ENCODE data around the gene XYLT1. TPM values are rescaled to one million over a fixed set of nuclear protein-coding genes. Genes with fewer than 3 reads are reported as not detected.

XYLT1 gene
- total RNA-seq, 1 experiment from 2014 or later: 12.5 TPM

DNA sequence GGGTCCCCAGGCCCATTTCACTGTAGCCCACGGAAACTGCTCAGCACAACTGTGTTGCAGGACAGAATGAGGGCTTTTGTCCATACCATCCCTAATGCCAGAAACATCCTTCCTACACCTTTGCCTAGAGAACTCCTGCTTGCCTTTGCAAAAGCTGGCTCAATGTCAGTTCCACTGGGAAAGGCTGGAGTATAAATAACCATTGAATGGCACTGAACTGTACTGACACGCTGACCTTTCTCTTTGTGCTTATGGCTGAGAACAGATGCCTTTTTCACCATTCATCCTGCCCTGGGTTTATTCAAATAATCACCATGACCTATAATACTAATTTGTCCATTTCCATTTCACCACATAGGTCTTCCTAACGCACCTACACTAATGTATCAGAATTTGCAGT, 300.3 kb downstream of the XYLT1 start:
- Histone ChIP-seq H3K4me3 (ENCODE audit: low read depth, low read length) (no peak overlapping the region), H3K36me3 (ENCODE audit: control insufficient read depth, insufficient read depth, low read length) (no peaks in the 10 kb centered on the region), H3K4me1 (no peaks in the 10 kb centered on the region; the same call in 1 of the 2 replicates), H3K9me3 (no peaks in the 10 kb centered on the region), H3K27me3 (replicated peaks; ENCODE audit: control insufficient read depth, insufficient read depth, low read length) (no peaks in the 10 kb centered on the region; the same call in 1 of the 2 replicates)
- Mint-ChIP-seq H3K4me1 (ENCODE audit: low read depth, unreplicated experiment) (no peaks in the 10 kb centered on the region), H3K4me3 (ENCODE audit: unreplicated experiment) (no peak overlapping the region), H3K27ac (ENCODE audit: unreplicated experiment) (no peak overlapping the region), H3K36me3 (ENCODE audit: insufficient read depth, unreplicated experiment) (no peaks in the 10 kb centered on the region), H3K27me3 (ENCODE audit: insufficient read depth, unreplicated experiment) (no peaks in the 10 kb centered on the region), H3K9me3 (ENCODE audit: unreplicated experiment) (no peaks in the 10 kb centered on the region)
- POLR2A ChIA-PET: no interaction called here
- BruUV-seq (replicated peaks): no TSS peak
- TF ChIP-seq, protein P1, sequence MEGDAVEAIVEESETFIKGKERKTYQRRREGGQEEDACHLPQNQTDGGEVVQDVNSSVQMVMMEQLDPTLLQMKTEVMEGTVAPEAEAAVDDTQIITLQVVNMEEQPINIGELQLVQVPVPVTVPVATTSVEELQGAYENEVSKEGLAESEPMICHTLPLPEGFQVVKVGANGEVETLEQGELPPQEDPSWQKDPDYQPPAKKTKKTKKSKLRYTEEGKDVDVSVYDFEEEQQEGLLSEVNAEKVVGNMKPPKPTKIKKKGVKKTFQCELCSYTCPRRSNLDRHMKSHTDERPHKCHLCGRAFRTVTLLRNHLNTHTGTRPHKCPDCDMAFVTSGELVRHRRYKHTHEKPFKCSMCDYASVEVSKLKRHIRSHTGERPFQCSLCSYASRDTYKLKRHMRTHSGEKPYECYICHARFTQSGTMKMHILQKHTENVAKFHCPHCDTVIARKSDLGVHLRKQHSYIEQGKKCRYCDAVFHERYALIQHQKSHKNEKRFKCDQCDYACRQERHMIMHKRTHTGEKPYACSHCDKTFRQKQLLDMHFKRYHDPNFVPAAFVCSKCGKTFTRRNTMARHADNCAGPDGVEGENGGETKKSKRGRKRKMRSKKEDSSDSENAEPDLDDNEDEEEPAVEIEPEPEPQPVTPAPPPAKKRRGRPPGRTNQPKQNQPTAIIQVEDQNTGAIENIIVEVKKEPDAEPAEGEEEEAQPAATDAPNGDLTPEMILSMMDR (IDR thresholded peaks at IDR 0.05; ENCODE audit: insufficient read depth in 1 of 2, low read depth in 1 of 2, low read length in 1 of 2, severe bottlenecking in 1 of 2, unreplicated experiment in 1 of 2): no peak
- intact Hi-C loops (cut with micrococcal nuclease; ENCODE audit: unreplicated experiment): no loop called here
- CTCF ChIA-PET: no interaction called here
- no peak for DNase-seq

DNA sequence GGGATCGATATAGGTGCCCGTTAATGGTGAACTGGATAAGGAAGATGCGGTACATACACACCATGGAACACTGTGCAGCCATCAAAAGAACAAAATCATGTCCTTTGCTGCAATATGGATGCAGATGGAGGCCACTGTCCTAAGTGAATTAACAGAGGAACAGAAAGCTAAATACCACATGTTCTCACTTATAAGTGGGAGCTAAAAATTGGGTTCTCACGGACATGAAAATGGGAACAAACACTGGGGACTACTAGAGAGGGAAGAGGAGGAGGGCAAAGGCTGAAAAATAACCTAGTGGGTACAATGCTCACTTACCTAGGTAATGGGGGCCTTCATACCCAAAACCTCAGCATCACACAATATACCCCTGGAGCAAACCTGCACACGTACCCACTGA, 302.6 kb downstream of the XYLT1 start:
- H3K27ac Mint-ChIP-seq (ENCODE audit: unreplicated experiment): no peak overlapping the region
- H3K4me1 ChIP-seq: no peaks in the 10 kb centered on the region
- no peak overlapping the region for H3K4me3 ChIP-seq (ENCODE audit: low read depth, low read length)
- TF ChIP-seq, protein P1 (IDR thresholded peaks at IDR 0.05; ENCODE audit: insufficient read depth in 1 of 2, low read depth in 1 of 2, low read length in 1 of 2, severe bottlenecking in 1 of 2, unreplicated experiment in 1 of 2): no peak
- no peaks in the 10 kb centered on the region for H3K36me3 Mint-ChIP-seq (ENCODE audit: insufficient read depth, unreplicated experiment)
- no peaks in the 10 kb centered on the region for H3K27me3 Mint-ChIP-seq (ENCODE audit: insufficient read depth, unreplicated experiment)
- ChIA-PET POLR2A (no interaction called here), CTCF (no interaction called here)
- BruUV-seq (replicated peaks): no TSS peak
- no peaks in the 10 kb centered on the region for H3K4me1 Mint-ChIP-seq (ENCODE audit: low read depth, unreplicated experiment)
- no peaks in the 10 kb centered on the region for H3K9me3 ChIP-seq
- no peaks in the 10 kb centered on the region for H3K36me3 ChIP-seq (ENCODE audit: control insufficient read depth, insufficient read depth, low read length)
- H3K9me3 Mint-ChIP-seq (ENCODE audit: unreplicated experiment): no peaks in the 10 kb centered on the region
- no peak for DNase-seq
- H3K4me3 Mint-ChIP-seq (ENCODE audit: unreplicated experiment): no peak overlapping the region
- H3K27me3 ChIP-seq (replicated peaks; ENCODE audit: control insufficient read depth, insufficient read depth, low read length): no peaks in the 10 kb centered on the region
- intact Hi-C loops (cut with micrococcal nuclease; ENCODE audit: unreplicated experiment): no loop called here

DNA sequence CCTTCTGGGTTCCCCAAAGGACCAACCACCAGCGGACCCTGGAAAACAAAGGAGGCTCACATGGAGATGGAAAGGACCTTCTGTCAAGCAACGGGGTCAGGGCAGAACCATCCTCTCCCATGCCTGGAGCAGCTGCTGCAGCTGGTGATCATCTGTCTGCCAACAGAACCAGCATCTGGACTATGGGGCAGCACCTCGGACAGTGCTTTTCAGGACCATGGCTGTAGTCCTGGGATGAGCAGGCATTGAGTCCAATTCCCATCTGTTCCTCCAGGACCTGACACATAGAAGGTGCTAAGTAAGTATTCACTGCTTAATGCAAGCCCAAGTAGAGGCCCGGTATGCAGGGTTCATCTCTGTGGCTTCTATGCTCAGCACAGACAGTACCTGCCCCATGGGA, 304.7 kb downstream of the XYLT1 start:
- H3K27ac Mint-ChIP-seq (ENCODE audit: unreplicated experiment): no peak overlapping the region
- no peaks in the 10 kb centered on the region for H3K27me3 ChIP-seq (replicated peaks; ENCODE audit: control insufficient read depth, insufficient read depth, low read length)
- no peaks in the 10 kb centered on the region for H3K36me3 ChIP-seq (ENCODE audit: control insufficient read depth, insufficient read depth, low read length)
- H3K9me3 ChIP-seq: no peaks in the 10 kb centered on the region
- ChIA-PET CTCF (no interaction called here), POLR2A (no interaction called here)
- H3K4me1 ChIP-seq: no peaks in the 10 kb centered on the region
- no peaks in the 10 kb centered on the region for H3K9me3 Mint-ChIP-seq (ENCODE audit: unreplicated experiment)
- TF ChIP-seq, protein P1 (IDR thresholded peaks at IDR 0.05; ENCODE audit: insufficient read depth in 1 of 2, low read depth in 1 of 2, low read length in 1 of 2, severe bottlenecking in 1 of 2, unreplicated experiment in 1 of 2): no peak
- H3K4me3 ChIP-seq (ENCODE audit: low read depth, low read length): no peak overlapping the region
- intact Hi-C loops (cut with micrococcal nuclease; ENCODE audit: unreplicated experiment): no loop called here
- H3K4me3 Mint-ChIP-seq (ENCODE audit: unreplicated experiment): no peak overlapping the region
- H3K27me3 Mint-ChIP-seq (ENCODE audit: insufficient read depth, unreplicated experiment): no peaks in the 10 kb centered on the region
- no peaks in the 10 kb centered on the region for H3K36me3 Mint-ChIP-seq (ENCODE audit: insufficient read depth, unreplicated experiment)
- no peak for DNase-seq
- no TSS peak for BruUV-seq (replicated peaks)
- H3K4me1 Mint-ChIP-seq (ENCODE audit: low read depth, unreplicated experiment): no peaks in the 10 kb centered on the region
